Osteocyte (in vitro differentiated cells): Measurements from ENCODE around the gene SVEP1. TPM values are rescaled to one million over a fixed set of nuclear protein-coding genes. Genes with fewer than 3 reads are reported as not detected.

Source experiments
- DNase-seq: peaks from one replicate; pipeline ENCODE4 v3.0.0; 2021; ENCODE audit warnings: mixed read lengths; ENCODE audit not compliant: unreplicated experiment; ENCODE audit errors: extremely low spot score
- H3K27ac Mint-ChIP-seq: one replicate; pipeline ENCODE4 v1.8.0; 2021; ENCODE audit warnings: mild to moderate bottlenecking, mixed read lengths; ENCODE audit not compliant: unreplicated experiment
- H3K27me3 Mint-ChIP-seq: one replicate; pipeline ENCODE4 v1.8.0; 2021; ENCODE audit warnings: mixed read lengths; ENCODE audit not compliant: unreplicated experiment
- H3K36me3 Mint-ChIP-seq: one replicate; pipeline ENCODE4 v1.8.0; 2021; ENCODE audit warnings: mixed read lengths; ENCODE audit not compliant: unreplicated experiment
- H3K4me1 Mint-ChIP-seq: one replicate; pipeline ENCODE4 v1.8.0; 2021; ENCODE audit warnings: mixed read lengths; ENCODE audit not compliant: unreplicated experiment
- H3K4me3 Mint-ChIP-seq: one replicate; pipeline ENCODE4 v1.8.0; 2021; ENCODE audit warnings: mild to moderate bottlenecking, moderate library complexity, mixed read lengths; ENCODE audit not compliant: unreplicated experiment
- H3K9me3 Mint-ChIP-seq: one replicate; pipeline ENCODE4 v1.8.0; 2021; ENCODE audit warnings: mixed read lengths; ENCODE audit not compliant: unreplicated experiment
- CTCF ChIP-seq: fragments of 200-600 bp; sonication (generic); IDR thresholded peaks from 2 replicates; pipeline ENCODE4 v1.5.0; 2021; ENCODE audit warnings: antibody characterized with exemption, mild to moderate bottlenecking, moderate library complexity
- total RNA-seq: library from RNA; stranded (reverse); gene quantifications from 2 replicates; pipeline ENCODE4 v1.2.1, GENCODE V29; 2021

The SVEP1 gene
- total RNA-seq, 1 donor from 2014 or later = 3.1 TPM

GRCh38 chr9:110546411-110546871, 33.1 kb downstream of the SVEP1 start:
- no peak for DNase-seq
- Mint-ChIP-seq H3K4me1 (no peaks in the 10 kb centered on the region), H3K27ac (no peak overlapping the region), H3K27me3 (peaks cover 2% of the 10 kb centered on the region), H3K9me3 (no peaks in the 10 kb centered on the region), H3K36me3 (no peaks in the 10 kb centered on the region), H3K4me3 (no peak overlapping the region)
- no peak for TF ChIP-seq CTCF

GRCh38 chr9:110545705-110546104, 33.8 kb downstream of the SVEP1 start:
- DNase-seq = no peak
- H3K27ac Mint-ChIP-seq = no peak overlapping the region
- no peak overlapping the region for H3K4me3 Mint-ChIP-seq
- no peaks in the 10 kb centered on the region for H3K4me1 Mint-ChIP-seq
- no peak for TF ChIP-seq CTCF
- peaks cover 2% of the 10 kb centered on the region for H3K27me3 Mint-ChIP-seq
- H3K36me3 Mint-ChIP-seq = no peaks in the 10 kb centered on the region
- no peaks in the 10 kb centered on the region for H3K9me3 Mint-ChIP-seq

- no peak overlapping the region for H3K27ac Mint-ChIP-seq
- no peaks in the 10 kb centered on the region for H3K27me3 Mint-ChIP-seq
- DNase-seq = no peak
- H3K36me3 Mint-ChIP-seq = no peaks in the 10 kb centered on the region
- no peak overlapping the region for H3K4me3 Mint-ChIP-seq
- peaks cover 5% of the 10 kb centered on the region for H3K4me1 Mint-ChIP-seq
- no peaks in the 10 kb centered on the region for H3K9me3 Mint-ChIP-seq
- TF ChIP-seq CTCF = no peak
Observed at GRCh38 chr9:110543631-110544051, 35.9 kb downstream of the SVEP1 start.

- Mint-ChIP-seq H3K36me3 (no peaks in the 10 kb centered on the region), H3K4me1 (peaks cover 16% of the 10 kb centered on the region), H3K4me3 (no peak overlapping the region), H3K27me3 (no peaks in the 10 kb centered on the region), H3K27ac (no peak overlapping the region), H3K9me3 (no peaks in the 10 kb centered on the region)
- DNase-seq = no peak
- no peak for TF ChIP-seq CTCF
Observed at GRCh38 chr9:110541950-110542349, 37.6 kb downstream of the SVEP1 start.

- DNase-seq = no peak
- H3K27ac Mint-ChIP-seq = peak overlapping the region; percentile 43
- no peaks in the 10 kb centered on the region for H3K27me3 Mint-ChIP-seq
- H3K4me1 Mint-ChIP-seq = peaks cover 16% of the 10 kb centered on the region
- peaks cover 4% of the 10 kb centered on the region for H3K9me3 Mint-ChIP-seq
- no peak for TF ChIP-seq CTCF
- no peak overlapping the region for H3K4me3 Mint-ChIP-seq
- H3K36me3 Mint-ChIP-seq = no peaks in the 10 kb centered on the region
Observed at GRCh38 chr9:110538647-110539041, 40.9 kb downstream of the SVEP1 start.
